H9 (cell line): ENCODE measurements around the gene CLEC16A. TPM values are rescaled to one million over a fixed set of nuclear protein-coding genes. Genes with fewer than 3 reads are reported as not detected.

Source experiments
- DNase-seq: peaks from one replicate; pipeline ENCODE4 v3.0.0-alpha.2; 2017
- H2AFZ ChIP-seq: one replicate; pipeline ENCODE4 v1.6.1; 2013; ENCODE audit warnings: mild to moderate bottlenecking, low read length, control low read depth, moderate library complexity
- H2AK5ac ChIP-seq: 2 replicates; pipeline ENCODE4 v1.6.1; 2013; ENCODE audit warnings: low read length, control low read depth, mixed read lengths; ENCODE audit not compliant: insufficient read length
- H2BK120ac ChIP-seq: one replicate; pipeline ENCODE4 v1.6.1; 2013; ENCODE audit warnings: low read depth, mild to moderate bottlenecking, low read length, control low read depth, inconsistent platforms; ENCODE audit not compliant: poor library complexity, severe bottlenecking
- H2BK12ac ChIP-seq: 2 replicates; pipeline ENCODE4 v1.6.1; 2013; ENCODE audit warnings: low read length, control low read depth, mixed read lengths, low read depth; ENCODE audit not compliant: insufficient read length
- H2BK15ac ChIP-seq: 2 replicates; pipeline ENCODE4 v1.6.1; 2013; ENCODE audit warnings: low read depth, low read length, control low read depth
- H2BK20ac ChIP-seq: one replicate; pipeline ENCODE4 v1.6.1; 2013; ENCODE audit warnings: low read depth, mild to moderate bottlenecking, low read length, control low read depth, inconsistent platforms; ENCODE audit not compliant: poor library complexity, severe bottlenecking
- H2BK5ac ChIP-seq: 2 replicates; pipeline ENCODE4 v1.6.1; 2013; ENCODE audit warnings: low read length, control low read depth, mixed read lengths; ENCODE audit not compliant: insufficient read length
- H3K14ac ChIP-seq: 2 replicates; pipeline ENCODE4 v1.6.1; 2013; ENCODE audit warnings: low read length, control low read depth; ENCODE audit not compliant: insufficient read depth
- H3K18ac ChIP-seq: 2 replicates; pipeline ENCODE4 v1.6.1; 2013; ENCODE audit warnings: low read depth, mild to moderate bottlenecking, mixed read lengths, low read length, control low read depth; ENCODE audit not compliant: insufficient read length
- H3K23ac ChIP-seq: 2 replicates; pipeline ENCODE4 v1.6.1; 2013; ENCODE audit warnings: low read length, control low read depth, mixed read lengths, low read depth; ENCODE audit not compliant: insufficient read length
- H3K23me2 ChIP-seq: 2 replicates; pipeline ENCODE4 v1.6.1; 2013; ENCODE audit warnings: low read depth, mild to moderate bottlenecking, mixed read lengths, low read length, control low read depth; ENCODE audit not compliant: insufficient read length, poor library complexity, severe bottlenecking
- H3K27ac ChIP-seq: 2 replicates; pipeline ENCODE4 v1.5.1; 2013; ENCODE audit warnings: low read length, control low read depth, mixed read lengths, low read depth; ENCODE audit not compliant: insufficient read length
- H3K27me3 ChIP-seq: 2 replicates; pipeline ENCODE4 v1.6.1; 2013; ENCODE audit warnings: low read length, control low read depth, inconsistent platforms; ENCODE audit not compliant: insufficient read depth
- H3K4ac ChIP-seq: 2 replicates; pipeline ENCODE4 v1.6.1; 2013; ENCODE audit warnings: low read depth, mild to moderate bottlenecking, control low read depth, inconsistent platforms, low read length, moderate library complexity
- H3K4me1 ChIP-seq: 2 replicates; pipeline ENCODE4 v1.6.1; 2013; ENCODE audit warnings: low read length, control low read depth, inconsistent platforms; ENCODE audit not compliant: insufficient read depth
- H3K4me2 ChIP-seq: 2 replicates; pipeline ENCODE4 v1.6.1; 2013; ENCODE audit warnings: low read length, control low read depth, mixed read lengths; ENCODE audit not compliant: insufficient read length, insufficient read depth
- H3K56ac ChIP-seq: 2 replicates; pipeline ENCODE4 v1.6.1; 2013; ENCODE audit warnings: low read depth, mild to moderate bottlenecking, mixed read lengths, low read length, control low read depth; ENCODE audit not compliant: insufficient read length
- H3K79me1 ChIP-seq: 2 replicates; pipeline ENCODE4 v1.6.1; 2013; ENCODE audit warnings: low read depth, mild to moderate bottlenecking, moderate library complexity, low read length, control low read depth, inconsistent platforms; ENCODE audit not compliant: insufficient read depth, poor library complexity, severe bottlenecking
- H3K79me2 ChIP-seq: 2 replicates; pipeline ENCODE4 v1.6.1; 2013; ENCODE audit warnings: low read length, control low read depth, inconsistent platforms; ENCODE audit not compliant: insufficient read depth
- H3K9ac ChIP-seq: 2 replicates; pipeline ENCODE4 v1.6.1; 2013; ENCODE audit warnings: low read length, control low read depth, mixed read lengths; ENCODE audit not compliant: insufficient read length; ENCODE audit errors: extremely low read depth
- H3K9me3 ChIP-seq: one replicate; pipeline ENCODE4 v1.6.1; 2013; ENCODE audit warnings: low read depth, low read length, inconsistent platforms; ENCODE audit not compliant: control insufficient read depth
- H3T11ph ChIP-seq: one replicate; pipeline ENCODE4 v1.6.1; 2013; ENCODE audit warnings: mild to moderate bottlenecking, low read length, control low read depth, inconsistent platforms
- H4K20me1 ChIP-seq: one replicate; pipeline ENCODE4 v1.6.1; 2013; ENCODE audit not compliant: control insufficient read depth, insufficient read length, insufficient read depth
- H4K5ac ChIP-seq: 2 replicates; pipeline ENCODE4 v1.6.1; 2013; ENCODE audit warnings: low read depth, mild to moderate bottlenecking, mixed read lengths, low read length, control low read depth; ENCODE audit not compliant: insufficient read length
- H4K8ac ChIP-seq: replicated peaks from 2 replicates; pipeline ENCODE4 v1.6.1; 2013; ENCODE audit warnings: low read length, control low read depth, mixed read lengths, low read depth; ENCODE audit not compliant: insufficient read length
- H4K91ac ChIP-seq: 2 replicates; pipeline ENCODE4 v1.6.1; 2013; ENCODE audit warnings: low read depth, mild to moderate bottlenecking, moderate library complexity, mixed read lengths, low read length, control low read depth; ENCODE audit not compliant: insufficient read length
- H3K27ac Mint-ChIP-seq, 3 experiments: 2 replicates in 2 of 3; 3 replicates in 1 of 3; pipeline ENCODE4 v1.8.0; 2020 to 2021; ENCODE audit warnings: mixed read lengths in 3 of 3, mild to moderate bottlenecking in 1 of 3, moderate library complexity in 1 of 3
- H3K27me3 Mint-ChIP-seq: 2 replicates; pipeline ENCODE4 v1.8.0; 2021; ENCODE audit warnings: low read depth, mild to moderate bottlenecking, moderate library complexity, mixed read lengths
- H3K36me3 Mint-ChIP-seq, 3 experiments: 2 replicates in 2 of 3; 3 replicates in 1 of 3; pipeline ENCODE4 v1.8.0; 2020 to 2021; ENCODE audit warnings: low read depth in 3 of 3, mixed read lengths in 3 of 3; ENCODE audit not compliant: insufficient read depth in 1 of 3
- H3K4me1 Mint-ChIP-seq, 2 experiments: 2 replicates each; pipeline ENCODE4 v1.8.0; 2020; ENCODE audit warnings: mixed read lengths in 2 of 2
- H3K4me3 Mint-ChIP-seq, 2 experiments: 2 replicates in 1 of 2; 3 replicates in 1 of 2; pipeline ENCODE4 v1.8.0; 2020 to 2021; ENCODE audit warnings: mild to moderate bottlenecking in 2 of 2, mixed read lengths in 2 of 2, moderate library complexity in 1 of 2
- H3K9me3 Mint-ChIP-seq, 2 experiments: 2 replicates in 1 of 2; 3 replicates in 1 of 2; pipeline ENCODE4 v1.8.0; 2020; ENCODE audit warnings: mild to moderate bottlenecking in 2 of 2, mixed read lengths in 2 of 2, moderate library complexity in 1 of 2
- WGBS: extraction: QIAGEN DNeasy Blood & Tissue Kit; methylation state at CpG from one replicate; pipeline ENCODE4 v1.1.7; 2013; ENCODE audit warnings: missing lambda C conversion rate, low lambda C conversion rate, mixed read lengths; ENCODE audit not compliant: insufficient read length; ENCODE audit errors: extremely low coverage; 5-methylcytosine and 5-hydroxymethylcytosine counted together
- total RNA-seq: library from RNA; stranded (reverse); gene quantifications from 2 replicates; pipeline ENCODE4 v1.2.1, GENCODE V29; 2021
- TF ChIP-seq, protein P1 (sequence below): fragments of 200-600 bp; sonication (generic); conservative IDR thresholded peaks from 3 replicates; pipeline ENCODE4 v1.8.0; 2021; ENCODE audit warnings: antibody characterized with exemption, mild to moderate bottlenecking

The CLEC16A gene
- total RNA-seq, 1 experiment from 2014 or later = 15.2 TPM

- Histone ChIP-seq H3K23ac (no peak overlapping the region), H3K9ac (no peak overlapping the region), H4K91ac (no peak overlapping the region), H3K4me1 (no peaks in the 10 kb centered on the region; the same call in 1 of the 2 replicates), H3K56ac (no peak overlapping the region), H4K5ac (no peak overlapping the region), H3K27ac (no peak overlapping the region), H3K14ac (no peak overlapping the region), H2BK12ac (no peak overlapping the region), H2AK5ac (no peak overlapping the region), H3K4me2 (no peak overlapping the region), H3K9me3 (no peaks in the 10 kb centered on the region), H3K4ac (no peak overlapping the region), H3K27me3 (no peaks in the 10 kb centered on the region), H3T11ph (no peak overlapping the region), H2AFZ (no peak overlapping the region), H4K8ac (no peak overlapping the region), H3K23me2 (no peaks in the 10 kb centered on the region), H3K18ac (no peak overlapping the region), H2BK120ac (no peak overlapping the region), H4K20me1 (no peaks in the 10 kb centered on the region), H3K79me2 (no peaks in the 10 kb centered on the region), H2BK20ac (no peak overlapping the region), H2BK15ac (no peak overlapping the region), H3K79me1 (no peaks in the 10 kb centered on the region), H2BK5ac (no peak overlapping the region)
- TF ChIP-seq, protein P1, sequence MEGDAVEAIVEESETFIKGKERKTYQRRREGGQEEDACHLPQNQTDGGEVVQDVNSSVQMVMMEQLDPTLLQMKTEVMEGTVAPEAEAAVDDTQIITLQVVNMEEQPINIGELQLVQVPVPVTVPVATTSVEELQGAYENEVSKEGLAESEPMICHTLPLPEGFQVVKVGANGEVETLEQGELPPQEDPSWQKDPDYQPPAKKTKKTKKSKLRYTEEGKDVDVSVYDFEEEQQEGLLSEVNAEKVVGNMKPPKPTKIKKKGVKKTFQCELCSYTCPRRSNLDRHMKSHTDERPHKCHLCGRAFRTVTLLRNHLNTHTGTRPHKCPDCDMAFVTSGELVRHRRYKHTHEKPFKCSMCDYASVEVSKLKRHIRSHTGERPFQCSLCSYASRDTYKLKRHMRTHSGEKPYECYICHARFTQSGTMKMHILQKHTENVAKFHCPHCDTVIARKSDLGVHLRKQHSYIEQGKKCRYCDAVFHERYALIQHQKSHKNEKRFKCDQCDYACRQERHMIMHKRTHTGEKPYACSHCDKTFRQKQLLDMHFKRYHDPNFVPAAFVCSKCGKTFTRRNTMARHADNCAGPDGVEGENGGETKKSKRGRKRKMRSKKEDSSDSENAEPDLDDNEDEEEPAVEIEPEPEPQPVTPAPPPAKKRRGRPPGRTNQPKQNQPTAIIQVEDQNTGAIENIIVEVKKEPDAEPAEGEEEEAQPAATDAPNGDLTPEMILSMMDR = no peak
- no peak for DNase-seq
- Mint-ChIP-seq H3K4me3 (no peak overlapping the region), H3K4me1 (peaks cover 2 to 13% of the 10 kb centered on the region in 2 experiments; a peak in 3 of 4 replicates), H3K27ac (peak overlapping the region in 1 of 3 experiments; percentile 83; a peak in 2 of 7 replicates), H3K9me3 (no peaks in the 10 kb centered on the region), H3K27me3 (no peaks in the 10 kb centered on the region; the same call in 1 of the 2 replicates), H3K36me3 (no peaks in the 10 kb centered on the region; a peak in 2 of 7 replicates)
- no CpG with 5 or more reads among the region's 10 CpGs for WGBS
These were observed 22.6 kb upstream of the CLEC16A start for GRCh38 chr16:10921536-10922327.
